GM12878 (cell line): Measurements from ENCODE around the gene C16orf96. TPM values are rescaled to one million over a fixed set of nuclear protein-coding genes. Genes with fewer than 3 reads are reported as not detected.

Experiments used
- ATAC-seq: fragments of 200-7000 bp; cut with Tn5 transposase; 3 replicates; pipeline ENCODE4 v1.9.1; 2020; ENCODE audit warnings: mild to moderate bottlenecking, moderate library complexity
- BruUV-seq: library from RNA; stranded (reverse); fragments of 400-500 nt; replicated peaks from 2 replicates; lab custom pipeline; 2021; lab: Mats Ljungman, UMichigan
- CTCF ChIA-PET: fragments of 300-600 bp; sonication (Branson Sonifier 250); formaldehyde crosslinking; extraction: SDS; loops from one replicate; lab custom pipeline; 2021; ENCODE audit warnings: inconsistent platforms; lab: Yijun Ruan, JAX
- POLR2A ChIA-PET: fragments of 350-600 bp; formaldehyde crosslinking; extraction: SDS; loops from one replicate; lab custom pipeline; 2021; ENCODE audit warnings: inconsistent platforms; lab: Charles Lee
- RAD21 ChIA-PET: fragments of 300-600 bp; sonication (Branson Sonifier 250); formaldehyde crosslinking; loops from one replicate; lab custom pipeline; 2023; ENCODE audit warnings: antibody characterized with exemption; ENCODE audit not compliant: unreplicated experiment; lab: Charles Lee
- SMC1A ChIA-PET: fragments of 300-600 bp; sonication (Branson Sonifier 250); formaldehyde crosslinking; loops from one replicate; lab custom pipeline; 2023; ENCODE audit not compliant: unreplicated experiment, uncharacterized antibody; lab: Charles Lee
- DNase-seq: peaks from one replicate; pipeline ENCODE4 v3.0.0-alpha.2; 2011; ENCODE audit warnings: low read depth, low spot score
- FAIRE-seq: peaks from 3 replicates; lab custom pipeline; 2011; peaks lifted over from hg19 to GRCh38; lab: Jason Lieb, UNC
- H2AFZ ChIP-seq: 2 replicates; pipeline ENCODE4 v1.6.0; 2011; ENCODE audit warnings: low read depth, low read length, control low read depth; ENCODE audit not compliant: control insufficient read depth
- H3K27ac ChIP-seq: 2 replicates; pipeline ENCODE4 v1.5.1; 2011; ENCODE audit warnings: control low read depth; ENCODE audit not compliant: control insufficient read depth, insufficient read depth
- H3K27me3 ChIP-seq, 2 experiments: replicated peaks in 1 of 2; 2 replicates each; pipeline versions ENCODE4 v1.6.0 to v1.6.1; 2011; ENCODE audit warnings: low read length in 1 of 2; ENCODE audit not compliant: control insufficient read depth in 2 of 2, insufficient read depth in 2 of 2
- H3K36me3 ChIP-seq, 2 experiments: 2 replicates each; pipeline ENCODE4 v1.5.1; 2011; ENCODE audit warnings: low read length in 1 of 2; ENCODE audit not compliant: control insufficient read depth in 2 of 2, insufficient read depth in 2 of 2
- H3K4me1 ChIP-seq: 2 replicates; pipeline ENCODE4 v1.6.1; 2011; ENCODE audit warnings: mild to moderate bottlenecking, low read length, moderate library complexity, mixed read lengths; ENCODE audit not compliant: control insufficient read depth, insufficient read depth
- H3K4me2 ChIP-seq: 2 replicates; pipeline ENCODE4 v1.6.0; 2011; ENCODE audit warnings: control low read depth; ENCODE audit not compliant: control insufficient read depth, insufficient read depth
- H3K4me3 ChIP-seq: fragments of 200-600 bp; sonication (generic); 2 replicates; pipeline ENCODE4 v1.5.1; 2016
- H3K79me2 ChIP-seq: 2 replicates; pipeline ENCODE4 v1.6.0; 2011; ENCODE audit warnings: low read length; ENCODE audit not compliant: control insufficient read depth, insufficient read depth
- H3K9ac ChIP-seq: 2 replicates; pipeline ENCODE4 v1.8.0; 2011; ENCODE audit warnings: low read length, control low read depth, mixed read lengths; ENCODE audit not compliant: control insufficient read depth, insufficient read depth
- H3K9me3 ChIP-seq: replicated peaks from 3 replicates; pipeline ENCODE4 v1.5.1; 2011; ENCODE audit warnings: mild to moderate bottlenecking, low read length; ENCODE audit not compliant: control insufficient read depth, insufficient read depth
- H4K20me1 ChIP-seq: 2 replicates; pipeline ENCODE4 v1.6.0; 2011; ENCODE audit not compliant: control insufficient read depth, insufficient read depth
- BACH1 ChIP-seq: fragments of 450-650 bp; IDR thresholded peaks from 2 replicates; pipeline ENCODE4 v1.6.1; 2017; ENCODE audit warnings: mild to moderate bottlenecking, borderline replicate concordance
- BRCA1 ChIP-seq: IDR thresholded peaks from 2 replicates; pipeline ENCODE4 v1.6.1; 2011; ENCODE audit warnings: low read depth, low read length, improper control_type of control experiment
- EED ChIP-seq: sonication (generic); IDR thresholded peaks from 2 replicates; pipeline ENCODE4 v1.6.1; 2016; ENCODE audit warnings: antibody characterized with exemption, low read depth
- ESRRA ChIP-seq: IDR thresholded peaks from 2 replicates; pipeline ENCODE4 v1.6.1; 2012; ENCODE audit warnings: mild to moderate bottlenecking, low read length, improper control_type of control experiment
- GABPA ChIP-seq: IDR thresholded peaks from 2 replicates; pipeline ENCODE4 v1.6.1; 2014; ENCODE audit warnings: antibody characterized with exemption, low read depth, mild to moderate bottlenecking, inconsistent platforms
- IKZF2 ChIP-seq, 2 experiments: fragments of 450-650 bp; IDR thresholded peaks; 2 replicates each; pipeline ENCODE4 v1.6.1; 2017; ENCODE audit warnings: mild to moderate bottlenecking in 2 of 2, moderate library complexity in 2 of 2
- IRF4 ChIP-seq: IDR thresholded peaks from 2 replicates; pipeline ENCODE4 v1.6.1; 2011; ENCODE audit warnings: low read depth, low read length
- NRF1 ChIP-seq: conservative IDR thresholded peaks from 2 replicates; pipeline ENCODE4 v1.6.1; 2011; ENCODE audit warnings: mild to moderate bottlenecking, low read depth, low read length, improper control_type of control experiment
- POU2F2 ChIP-seq: IDR thresholded peaks from 3 replicates; pipeline ENCODE4 v1.6.1; 2011; ENCODE audit warnings: low read depth, mild to moderate bottlenecking, low read length, borderline replicate concordance
- TCF3 ChIP-seq: IDR thresholded peaks from 2 replicates; pipeline ENCODE4 v1.6.1; 2012; ENCODE audit warnings: low read depth, mild to moderate bottlenecking, low read length, borderline replicate concordance; ENCODE audit not compliant: insufficient read depth
- ZBTB40 ChIP-seq: fragments of 450-650 bp; IDR thresholded peaks from 2 replicates; pipeline ENCODE4 v1.6.1; 2016; ENCODE audit warnings: mild to moderate bottlenecking, moderate library complexity, borderline replicate concordance
- WGBS: methylation state at CpG from one replicate; pipeline ENCODE4 v1.1.6; 2016; ENCODE audit warnings: low lambda C conversion rate; ENCODE audit not compliant: insufficient replicate concordance, insufficient coverage; ENCODE audit errors: missing lambda C conversion rate; 5-methylcytosine and 5-hydroxymethylcytosine counted together
- in situ Hi-C: fragments of 300-500 bp; cut with MboI; formaldehyde crosslinking; loops from 9 replicates; pipeline ENCODE4 v1.14.3; 2018; ENCODE audit warnings: mixed read lengths
- intact Hi-C: fragments of 100-400 bp; cut with micrococcal nuclease; formaldehyde crosslinking; loops from one replicate; pipeline ENCODE4 v1.14.2; 2022; ENCODE audit not compliant: unreplicated experiment
- polyA plus RNA-seq, 11 experiments: library from polyadenylated mRNA; depleted of rRNA in 4 of 11; unstranded in 6 of 11; stranded (reverse) in 5 of 11; fragments of >200 nt; fragmentation: Nextera tagmentation in 4 of 11; fragmentation: Illumina TruSeq in 1 of 11; extraction: Ambion mirVana in 4 of 11; extraction: Trizol in 1 of 11; gene quantifications; 1 replicate in 1 of 11; 2 replicates in 10 of 11; pipeline versions ENCODE4 v1.2.1 to v1.2.3, GENCODE V29; 2011 to 2016; ENCODE audit warnings: inconsistent platforms in 2 of 11, missing spikeins in 2 of 11, low read depth in 1 of 11
- total RNA-seq, 4 experiments: library from RNA; depleted of rRNA in 3 of 4; stranded (reverse); fragments of >200 nt in 3 of 4; fragmentation: Illumina TruSeq in 1 of 4; extraction: Trizol in 1 of 4; gene quantifications; 2 replicates each; pipeline versions ENCODE4 v1.2.1 to v1.2.3, GENCODE V29; 2013 to 2021

Gene C16orf96
- total and polyA plus RNA-seq, 10 of the 15 experiments (the other 5 are each of a cell fraction or from before 2014, with no cell fraction given) = 0.01 to 0.08 (median 0.01) TPM; not detected in 7

- TF ChIP-seq ZBTB40 = no peak
- no peak for TF ChIP-seq EED
- no peak for TF ChIP-seq NRF1
- no peak for TF ChIP-seq IRF4
- TF ChIP-seq GABPA = no peak
- TF ChIP-seq BACH1 = no peak
- TF ChIP-seq IKZF2 (IDR thresholded peaks at IDR 0.05) = no peak
- TF ChIP-seq BRCA1 = no peak
- no peak for TF ChIP-seq POU2F2
- TF ChIP-seq TCF3 = no peak
- TF ChIP-seq ESRRA = no peak
- TF ChIP-seq, all 136 proteins: peak for 0
- ChIA-PET RAD21 (interaction anchor here (0.7 kb wide), 1 partner anchor 139 kb away, joined by 4 read pairs; no protein-coding TSS in a partner anchor), POLR2A (no interaction called here), CTCF (no interaction called here), SMC1A (no interaction called here)
- Histone ChIP-seq H4K20me1 (no peaks in the 10 kb centered on the region), H3K36me3 (no peaks in the 10 kb centered on the region), H3K79me2 (no peaks in the 10 kb centered on the region), H3K27ac (no peak overlapping the region), H2AFZ (no peak overlapping the region), H3K27me3 (no peaks in the 10 kb centered on the region; a peak in 1 of 4 replicates), H3K4me3 (no peak overlapping the region), H3K9ac (no peak overlapping the region), H3K4me1 (no peaks in the 10 kb centered on the region), H3K4me2 (no peak overlapping the region), H3K9me3 (peaks cover 8% of the 10 kb centered on the region; the same call in 2 of the 3 replicates)
- in situ Hi-C loops = no loop called here
- BruUV-seq = no TSS peak
- no peak for ATAC-seq
- FAIRE-seq = no peak
- intact Hi-C loops = loop anchor here (2.0 kb wide), 1 partner anchor 77 kb away; no protein-coding TSS in a partner anchor
- DNase-seq = no peak
- 56% methylated on average over 4 of the region's 4 CpGs for WGBS
These were observed 27.8 kb downstream of the C16orf96 start for GRCh38 chr16:4583906-4584305.
